ENCODE measurements around the gene GHR.

The GHR gene

GRCh38 chr5:42513246-42513645, 90.0 kb downstream of the GHR start:
- no peak for FAIRE-seq
- no peak for DNase-seq (ENCODE audit: insufficient read length, low spot score)

- FAIRE-seq (no peak), DNase-seq (ENCODE audit: insufficient read length, low spot score) (no peak)
These were observed 91.5 kb downstream of the GHR start for GRCh38 chr5:42514754-42515153.

- no peak for FAIRE-seq
- DNase-seq (ENCODE audit: insufficient read length, low spot score) = no peak
These were observed 92.3 kb downstream of the GHR start for GRCh38 chr5:42515504-42515903.

- FAIRE-seq (no peak), DNase-seq (ENCODE audit: insufficient read length, low spot score) (no peak)
These were observed 93.2 kb downstream of the GHR start for GRCh38 chr5:42516282-42517042.

GRCh38 chr5:42517164-42517563, 93.9 kb downstream of the GHR start:
- FAIRE-seq (no peak), DNase-seq (ENCODE audit: insufficient read length, low spot score) (no peak)

GRCh38 chr5:42518595-42519221, 95.5 kb downstream of the GHR start:
- FAIRE-seq = no peak
- no peak for DNase-seq (ENCODE audit: insufficient read length, low spot score)

GRCh38 chr5:42520203-42520602, 97.0 kb downstream of the GHR start:
- DNase-seq (ENCODE audit: insufficient read length, low spot score) (no peak), FAIRE-seq (no peak)

GRCh38 chr5:42520957-42521356, 97.7 kb downstream of the GHR start:
- FAIRE-seq = no peak
- DNase-seq (ENCODE audit: insufficient read length, low spot score) = no peak

- FAIRE-seq = no peak
- DNase-seq (ENCODE audit: insufficient read length, low spot score) = no peak
These were observed 98.2 kb downstream of the GHR start for GRCh38 chr5:42521406-42521805.

GRCh38 chr5:42522783-42523182, 99.5 kb downstream of the GHR start:
- no peak for FAIRE-seq
- DNase-seq (ENCODE audit: insufficient read length, low spot score) = no peak

GRCh38 chr5:42526179-42526578, 102.9 kb downstream of the GHR start:
- DNase-seq (ENCODE audit: insufficient read length, low spot score) (no peak), FAIRE-seq (no peak)

GRCh38 chr5:42531611-42532010, 108.4 kb downstream of the GHR start:
- no peak for FAIRE-seq
- no peak for DNase-seq (ENCODE audit: insufficient read length, low spot score)

GRCh38 chr5:42542106-42542505, 118.9 kb downstream of the GHR start:
- no peak for FAIRE-seq
- no peak for DNase-seq (ENCODE audit: insufficient read length, low spot score)

GRCh38 chr5:42543774-42544173, 120.5 kb downstream of the GHR start:
- FAIRE-seq = no peak
- no peak for DNase-seq (ENCODE audit: insufficient read length, low spot score)

- no peak for FAIRE-seq
- DNase-seq (ENCODE audit: insufficient read length, low spot score) = no peak
These were observed 121.8 kb downstream of the GHR start for GRCh38 chr5:42545038-42545437.

GRCh38 chr5:42547141-42547540, 123.9 kb downstream of the GHR start:
- FAIRE-seq (no peak), DNase-seq (ENCODE audit: insufficient read length, low spot score) (no peak)

- DNase-seq (ENCODE audit: insufficient read length, low spot score) (no peak), FAIRE-seq (no peak)
These were observed 124.7 kb downstream of the GHR start for GRCh38 chr5:42547894-42548293.

- DNase-seq (ENCODE audit: insufficient read length, low spot score) = no peak
- no peak for FAIRE-seq
These were observed 129.4 kb downstream of the GHR start for GRCh38 chr5:42552597-42552996.

- FAIRE-seq (no peak), DNase-seq (ENCODE audit: insufficient read length, low spot score) (no peak)
These were observed 130.2 kb downstream of the GHR start for GRCh38 chr5:42553461-42553860.

- FAIRE-seq = no peak
These were observed 131.8 kb downstream of the GHR start for GRCh38 chr5:42555010-42555409.

GRCh38 chr5:42555797-42556196, 132.6 kb downstream of the GHR start:
- DNase-seq (ENCODE audit: insufficient read length, low spot score) (no peak), FAIRE-seq (no peak)

More at GRCh38 chr5:42555010-42555409, 131.8 kb downstream of the GHR start:
- no peak for DNase-seq (ENCODE audit: insufficient read length, low spot score)

GRCh38 chr5:42557689-42558088, 134.4 kb downstream of the GHR start:
- DNase-seq (ENCODE audit: insufficient read length, low spot score) (no peak), FAIRE-seq (no peak)

All from GM19239 (cell line).